CD14-positive monocyte (primary cell): ENCODE results near the gene GBA3. TPM values are rescaled to one million over a fixed set of nuclear protein-coding genes. Genes with fewer than 3 reads are reported as not detected.

ENCODE experiments used
- DNase-seq, 3 donors: peaks; one replicate each; pipeline ENCODE4 v3.0.0-alpha.2; 2011 to 2022
- H2AFZ ChIP-seq: 2 replicates; pipeline ENCODE4 v1.6.0; 2012; ENCODE audit warnings: mild to moderate bottlenecking, low read depth, low read length, inconsistent platforms; ENCODE audit not compliant: insufficient read depth, poor library complexity, severe bottlenecking
- H3K27ac ChIP-seq, 2 donors: 1 replicate in 1 of 2; 2 replicates in 1 of 2; pipeline ENCODE4 v1.5.1; 2012 to 2013; ENCODE audit warnings: low read length in 2 of 2, control low read depth in 1 of 2, inconsistent platforms in 1 of 2, low read depth in 1 of 2, mild to moderate bottlenecking in 1 of 2
- H3K27me3 ChIP-seq, 2 donors: one replicate each; pipeline versions ENCODE4 v1.6.0 to v1.6.1; 2011 to 2013; ENCODE audit warnings: low read length in 2 of 2; ENCODE audit not compliant: control insufficient read depth in 2 of 2, insufficient read depth in 2 of 2
- H3K36me3 ChIP-seq, 2 donors: replicated peaks in 1 of 2; 1 replicate in 1 of 2; 2 replicates in 1 of 2; pipeline versions ENCODE4 v1.5.1 to v1.6.1; 2012 to 2013; ENCODE audit warnings: low read length in 2 of 2, control low read depth in 1 of 2, inconsistent platforms in 1 of 2, mild to moderate bottlenecking in 1 of 2; ENCODE audit not compliant: insufficient read depth in 2 of 2, control insufficient read depth in 1 of 2
- H3K4me1 ChIP-seq, 2 donors: 1 replicate in 1 of 2; 2 replicates in 1 of 2; pipeline versions ENCODE4 v1.5.1 to v1.6.1; 2012 to 2013; ENCODE audit warnings: low read length in 2 of 2, control low read depth in 1 of 2, inconsistent platforms in 1 of 2, mild to moderate bottlenecking in 1 of 2, moderate library complexity in 1 of 2; ENCODE audit not compliant: insufficient read depth in 2 of 2, control insufficient read depth in 1 of 2
- H3K4me2 ChIP-seq: replicated peaks from 2 replicates; pipeline ENCODE3; 2012; ENCODE audit warnings: low read length, moderate library complexity, mild to moderate bottlenecking; ENCODE audit not compliant: poor library complexity, severe bottlenecking; ENCODE audit errors: extremely low read depth
- H3K4me3 ChIP-seq, 3 experiments: fragments of 200-600 bp in 1 of 3; sonication (generic) in 1 of 3; replicated peaks in 1 of 3; 1 replicate in 2 of 3; 2 replicates in 1 of 3; pipeline ENCODE4 v1.5.1; 2011 to 2013; ENCODE audit warnings: low read length in 3 of 3, mild to moderate bottlenecking in 3 of 3, control low read depth in 2 of 3, low read depth in 2 of 3, inconsistent platforms in 1 of 3, moderate library complexity in 1 of 3
- H3K79me2 ChIP-seq: 2 replicates; pipeline ENCODE4 v1.6.0; 2012; ENCODE audit warnings: mild to moderate bottlenecking, control low read depth, inconsistent platforms, low read length, moderate library complexity; ENCODE audit not compliant: insufficient read depth
- H3K9ac ChIP-seq: 2 replicates; pipeline ENCODE4 v1.6.0; 2017; ENCODE audit warnings: low read length, mild to moderate bottlenecking; ENCODE audit not compliant: insufficient read depth, poor library complexity, severe bottlenecking
- H3K9me3 ChIP-seq, 2 donors: replicated peaks in 1 of 2; 1 replicate in 1 of 2; 2 replicates in 1 of 2; pipeline versions ENCODE4 v1.5.1 to v1.6.1; 2012 to 2013; ENCODE audit warnings: low read length in 2 of 2, control low read depth in 1 of 2; ENCODE audit not compliant: control insufficient read depth in 1 of 2, insufficient read depth in 1 of 2
- H4K20me1 ChIP-seq: 2 replicates; pipeline ENCODE4 v1.6.0; 2012; ENCODE audit warnings: mild to moderate bottlenecking, low read length, control low read depth, moderate library complexity; ENCODE audit not compliant: insufficient read depth
- H3K27ac Mint-ChIP-seq, 7 donors: one replicate each; pipeline ENCODE4 v1.8.0; 2020; ENCODE audit warnings: mild to moderate bottlenecking in 7 of 7, mixed read lengths in 7 of 7, moderate library complexity in 6 of 7, inconsistent platforms in 2 of 7
- H3K27me3 Mint-ChIP-seq, 3 donors: one replicate each; pipeline ENCODE4 v1.8.0; 2021 to 2022; ENCODE audit warnings: low read depth in 3 of 3, mild to moderate bottlenecking in 3 of 3, mixed read lengths in 3 of 3, moderate library complexity in 3 of 3, inconsistent platforms in 1 of 3
- H3K36me3 Mint-ChIP-seq, 2 donors: one replicate each; pipeline ENCODE4 v1.8.0; 2020; ENCODE audit warnings: mixed read lengths in 2 of 2, inconsistent platforms in 1 of 2, mild to moderate bottlenecking in 1 of 2
- H3K4me1 Mint-ChIP-seq: one replicate; pipeline ENCODE4 v1.8.0; 2020; ENCODE audit warnings: mild to moderate bottlenecking, mixed read lengths
- H3K4me3 Mint-ChIP-seq, 2 donors: one replicate each; pipeline ENCODE4 v1.8.0; 2020; ENCODE audit warnings: mild to moderate bottlenecking in 2 of 2, mixed read lengths in 2 of 2, moderate library complexity in 1 of 2
- H3K9me3 Mint-ChIP-seq, 7 donors: one replicate each; pipeline ENCODE4 v1.8.0; 2020 to 2022; ENCODE audit warnings: mixed read lengths in 7 of 7, mild to moderate bottlenecking in 6 of 7, moderate library complexity in 6 of 7, inconsistent platforms in 2 of 7
- CTCF ChIP-seq: fragments of 200-600 bp; IDR thresholded peaks from one replicate; pipeline ENCODE4 v1.8.0; 2022; ENCODE audit warnings: antibody characterized with exemption, mild to moderate bottlenecking
- WGBS: methylation state at CpG from one replicate; pipeline ENCODE4 v1.1.5; 2013; ENCODE audit warnings: missing lambda C conversion rate; ENCODE audit not compliant: insufficient coverage; 5-methylcytosine and 5-hydroxymethylcytosine counted together
- intact Hi-C, 2 donors: fragments of 100-400 bp; cut with micrococcal nuclease; formaldehyde crosslinking; loops; one replicate each; pipeline versions ENCODE4 v1.15.0 to v1.15.1; 2023
- polyA plus RNA-seq, 3 donors: library from polyadenylated mRNA; depleted of rRNA in 1 of 3; unstranded in 2 of 3; stranded (reverse) in 1 of 3; fragments of 300-500 nt in 2 of 3; fragments of >200 nt in 1 of 3; fragmentation: Illumina TruSeq in 2 of 3; gene quantifications; 1 replicate in 2 of 3; 2 replicates in 1 of 3; pipeline ENCODE4 v1.2.3, GENCODE V29; 2012 to 2021

GBA3 gene
- polyA plus RNA-seq, 3 donors = not detected

DNA sequence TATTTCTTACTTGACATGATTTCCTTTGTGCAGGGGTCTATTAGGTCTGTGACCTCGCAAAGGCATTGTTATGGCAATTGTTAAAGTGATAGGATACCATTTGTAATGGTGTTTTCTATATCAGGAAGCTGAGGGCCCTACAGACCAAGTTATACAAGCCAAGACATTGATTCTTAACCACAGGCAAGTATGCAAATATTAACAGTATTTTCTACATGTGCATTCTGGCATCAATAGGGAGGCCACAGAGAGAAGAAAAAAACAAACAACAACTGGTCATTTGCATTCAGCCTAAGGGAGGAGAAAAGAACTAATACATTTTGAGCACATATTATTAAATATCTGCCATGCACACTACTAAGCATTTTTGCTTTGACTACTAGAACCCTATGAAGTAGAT lies 28.5 kb downstream of the GBA3 start:
- H3K27me3 Mint-ChIP-seq = peaks cover 0 to 2% (median 0%) of the 10 kb centered on the region in 3 donors
- no peaks in the 10 kb centered on the region for H3K4me1 Mint-ChIP-seq
- intact Hi-C loops = no loop called here
- H3K79me2 ChIP-seq = no peaks in the 10 kb centered on the region
- H3K27ac Mint-ChIP-seq = no peak overlapping the region
- peaks cover 0 to 4% (median 2%) of the 10 kb centered on the region in 7 donors for H3K9me3 Mint-ChIP-seq
- TF ChIP-seq CTCF = no peak
- no peak overlapping the region for H3K4me3 Mint-ChIP-seq
- no peaks in the 10 kb centered on the region for H3K27me3 ChIP-seq
- H3K4me1 ChIP-seq = no peaks in the 10 kb centered on the region
- WGBS = no CpG with 5 or more reads among the region's 1 CpG
- H3K27ac ChIP-seq = no peak overlapping the region
- no peak overlapping the region for H3K4me3 ChIP-seq
- no peak overlapping the region for H3K9ac ChIP-seq
- no peak overlapping the region for H2AFZ ChIP-seq
- H3K4me2 ChIP-seq = no peak overlapping the region
- no peaks in the 10 kb centered on the region for H3K36me3 ChIP-seq
- H3K36me3 Mint-ChIP-seq = no peaks in the 10 kb centered on the region
- no peaks in the 10 kb centered on the region for H3K9me3 ChIP-seq
- no peak for DNase-seq
- no peaks in the 10 kb centered on the region for H4K20me1 ChIP-seq

- H3K27me3 ChIP-seq = no peaks in the 10 kb centered on the region
- no peak for TF ChIP-seq CTCF
Measured at GRCh38 chr4:22730021-22730420, 37.3 kb downstream of the GBA3 start.

More at GRCh38 chr4:22730021-22730420, 37.3 kb downstream of the GBA3 start:
- Mint-ChIP-seq H3K4me1 (no peaks in the 10 kb centered on the region), H3K36me3 (no peaks in the 10 kb centered on the region), H3K27me3 (no peaks in the 10 kb centered on the region), H3K4me3 (no peak overlapping the region), H3K9me3 (peaks cover 0 to 3% (median 0%) of the 10 kb centered on the region in 7 donors), H3K27ac (no peak overlapping the region)
- Histone ChIP-seq H3K9ac (no peak overlapping the region), H3K36me3 (no peaks in the 10 kb centered on the region), H3K9me3 (no peaks in the 10 kb centered on the region), H3K4me2 (no peak overlapping the region), H3K4me1 (no peaks in the 10 kb centered on the region), H3K4me3 (no peak overlapping the region), H3K79me2 (no peaks in the 10 kb centered on the region), H3K27ac (no peak overlapping the region), H2AFZ (no peak overlapping the region), H4K20me1 (no peaks in the 10 kb centered on the region)
- intact Hi-C loops = no loop called here
- WGBS = 93% methylated on average over 2 of the region's 3 CpGs
- DNase-seq = no peak
